ENCODE results near the gene AK8.
A peak's percentile ranks its signal among the peaks of the same experiment; 100 is the strongest.

Gene AK8

GRCh38 chr9:132877824-132878694 is at the start of gene AK8:
TSS of gene AK8 (minus strand) at chr9:132878284. CDS start at chr9:132878255, 29 bp downstream.
- FAIRE-seq = no peak

- FAIRE-seq = no peak
Measured at GRCh38 chr9:132927704-132928103, 49.6 kb upstream of the AK8 start.

GRCh38 chr9:132923346-132923902 is 45.3 kb upstream of the AK8 start:
- FAIRE-seq = no peak

GRCh38 chr9:132919614-132920268 is 41.7 kb upstream of the AK8 start:
- no peak for FAIRE-seq

- no peak for FAIRE-seq
Measured at GRCh38 chr9:132914924-132915323, 36.8 kb upstream of the AK8 start.

- no peak for FAIRE-seq
Measured at GRCh38 chr9:132912131-132912530, 34.0 kb upstream of the AK8 start.

- no peak for FAIRE-seq
Measured at GRCh38 chr9:132910376-132910775, 32.3 kb upstream of the AK8 start.

- no peak for FAIRE-seq
Measured at GRCh38 chr9:132909311-132909710, 31.2 kb upstream of the AK8 start.

GRCh38 chr9:132908635-132909034 is 30.6 kb upstream of the AK8 start:
- no peak for FAIRE-seq

- FAIRE-seq = no peak
Measured at GRCh38 chr9:132905726-132906125, 27.6 kb upstream of the AK8 start.

- no peak for FAIRE-seq
Measured at GRCh38 chr9:132903574-132904492, 25.7 kb upstream of the AK8 start.

- FAIRE-seq = peak; percentile 92
Measured at GRCh38 chr9:132901858-132902831, 24.1 kb upstream of the AK8 start.

- FAIRE-seq = no peak
Measured at GRCh38 chr9:132898051-132898450, 20.0 kb upstream of the AK8 start.

- FAIRE-seq = no peak
Measured at GRCh38 chr9:132896906-132897305, 18.8 kb upstream of the AK8 start.

- FAIRE-seq = no peak
Measured at GRCh38 chr9:132896264-132896663, 18.2 kb upstream of the AK8 start.

GRCh38 chr9:132894862-132895835 is 17.1 kb upstream of the AK8 start:
- no peak for FAIRE-seq

- no peak for FAIRE-seq
Measured at GRCh38 chr9:132894346-132894745, 16.3 kb upstream of the AK8 start.

GRCh38 chr9:132892400-132892799 is 14.3 kb upstream of the AK8 start:
- no peak for FAIRE-seq

GRCh38 chr9:132888151-132888550 is 10.1 kb upstream of the AK8 start:
- no peak for FAIRE-seq

All from G401.6 (cell line).